ENCODE measurements around the gene DMD.

GRCh38 chrX:33109858-33110257, 101.5 kb downstream of the DMD start:
- TF ChIP-seq CTCF (IDR thresholded peaks at IDR 0.05; ENCODE audit: low read depth, low read length) (no peak), POLR2A (IDR thresholded peaks at IDR 0.05; ENCODE audit: extremely low read depth, insufficient read length) (no peak)

Measured in NB4 (cell line).